H1 (cell line): ENCODE results near the gene HACD3. TPM values are rescaled to one million over a fixed set of nuclear protein-coding genes. Genes with fewer than 3 reads are reported as not detected.

Experiments used
- CTCF ChIA-PET: fragments of 300-600 bp; sonication (Branson Sonifier 250); formaldehyde crosslinking; loops from one replicate; lab custom pipeline; 2021; ENCODE audit not compliant: partially characterized antibody; lab: Charles Lee
- POLR2A ChIA-PET: fragments of 300-600 bp; sonication (Branson Sonifier 250); formaldehyde crosslinking; loops from one replicate; lab custom pipeline; 2021; ENCODE audit warnings: inconsistent platforms; ENCODE audit not compliant: partially characterized antibody; lab: Charles Lee
- DNase-seq, 2 experiments: peaks; one replicate each; pipeline versions ENCODE4 v3.0.0 to v3.0.0-alpha.2; 2010 to 2022; ENCODE audit warnings: low spot score in 2 of 2, low read depth in 1 of 2, mixed read lengths in 1 of 2
- FAIRE-seq: peaks from 2 replicates; lab custom pipeline; 2011; peaks lifted over from hg19 to GRCh38; lab: Jason Lieb, UNC
- H2AFZ ChIP-seq: 2 replicates; pipeline ENCODE4 v1.8.1; 2012; ENCODE audit warnings: low read length, inconsistent platforms
- H2AK5ac ChIP-seq: 2 replicates; pipeline ENCODE4 v1.6.1; 2013; ENCODE audit warnings: low read depth, low read length
- H2BK120ac ChIP-seq: replicated peaks from 2 replicates; pipeline ENCODE3; 2013; ENCODE audit warnings: low read depth, low read length, inconsistent platforms
- H2BK12ac ChIP-seq: 2 replicates; pipeline ENCODE4 v1.6.1; 2013; ENCODE audit warnings: low read depth, low read length
- H2BK15ac ChIP-seq: 2 replicates; pipeline ENCODE4 v1.6.1; 2013; ENCODE audit warnings: low read length
- H2BK20ac ChIP-seq: 2 replicates; pipeline ENCODE4 v1.6.1; 2013; ENCODE audit warnings: low read length
- H2BK5ac ChIP-seq: 2 replicates; pipeline ENCODE4 v1.6.1; 2013; ENCODE audit warnings: low read depth, low read length
- H3K14ac ChIP-seq: 2 replicates; pipeline ENCODE4 v1.6.1; 2013; ENCODE audit warnings: inconsistent platforms; ENCODE audit not compliant: insufficient read length
- H3K18ac ChIP-seq: 2 replicates; pipeline ENCODE4 v1.6.1; 2013; ENCODE audit warnings: low read length; ENCODE audit errors: extremely low read depth
- H3K23ac ChIP-seq: 2 replicates; pipeline ENCODE4 v1.6.1; 2013; ENCODE audit warnings: inconsistent platforms; ENCODE audit not compliant: insufficient read length
- H3K23me2 ChIP-seq: 2 replicates; pipeline ENCODE4 v1.6.1; 2013; ENCODE audit warnings: low read depth, low read length
- H3K27ac ChIP-seq: 2 replicates; pipeline ENCODE4 v1.6.1; 2011; ENCODE audit warnings: low read depth, low read length, inconsistent platforms
- H3K27me3 ChIP-seq, 4 experiments: replicated peaks in 1 of 4; 1 replicate in 1 of 4; 2 replicates in 3 of 4; pipeline versions ENCODE4 v1.6.1 to v1.8.1; 2011 to 2013; ENCODE audit warnings: low read length in 3 of 4, mild to moderate bottlenecking in 3 of 4, inconsistent platforms in 2 of 4, mixed read lengths in 2 of 4, moderate library complexity in 1 of 4; ENCODE audit not compliant: control insufficient read depth in 3 of 4, insufficient read depth in 3 of 4; ENCODE audit errors: extremely low read depth in 1 of 4
- H3K36me3 ChIP-seq, 4 experiments: 2 replicates each; pipeline versions ENCODE4 v1.6.1 to v1.8.1; 2011 to 2013; ENCODE audit warnings: mild to moderate bottlenecking in 4 of 4, low read length in 3 of 4, moderate library complexity in 2 of 4, control low read depth in 1 of 4, inconsistent platforms in 1 of 4; ENCODE audit not compliant: insufficient read depth in 4 of 4, control insufficient read depth in 2 of 4
- H3K4ac ChIP-seq: replicated peaks from 2 replicates; pipeline ENCODE3; 2013; ENCODE audit warnings: low read length, low read depth, mixed read lengths, inconsistent platforms; ENCODE audit not compliant: insufficient read length
- H3K4me1 ChIP-seq, 4 experiments: replicated peaks in 1 of 4; 1 replicate in 1 of 4; 2 replicates in 3 of 4; pipeline versions ENCODE4 v1.6.1 to v1.8.1; 2011 to 2013; ENCODE audit warnings: low read length in 3 of 4, inconsistent platforms in 2 of 4, mixed read lengths in 1 of 4; ENCODE audit not compliant: insufficient read depth in 4 of 4, control insufficient read depth in 3 of 4
- H3K4me2 ChIP-seq, 2 experiments: 2 replicates each; pipeline versions ENCODE4 v1.6.1 to v1.8.1; 2011 to 2013; ENCODE audit warnings: low read depth in 2 of 2, low read length in 2 of 2, control low read depth in 1 of 2, inconsistent platforms in 1 of 2, mild to moderate bottlenecking in 1 of 2; ENCODE audit not compliant: insufficient read depth in 1 of 2
- H3K4me3 ChIP-seq, 4 experiments: fragments of 200-600, 300-600 bp in 1 of 4; sonication (generic), shearing (Covaris generic), sonication (Bioruptor Twin) in 1 of 4; 2 replicates each; pipeline versions ENCODE4 v1.5.1 to v1.8.1; 2011 to 2016; ENCODE audit warnings: low read length in 4 of 4, low read depth in 3 of 4, control low read depth in 2 of 4, inconsistent platforms in 2 of 4, mild to moderate bottlenecking in 2 of 4, mixed read lengths in 1 of 4, moderate library complexity in 1 of 4; ENCODE audit not compliant: insufficient read depth in 2 of 4; ENCODE audit errors: extremely low read depth in 1 of 4
- H3K56ac ChIP-seq: replicated peaks from 2 replicates; pipeline ENCODE3; 2013; ENCODE audit warnings: low read depth, mild to moderate bottlenecking, mixed read lengths, low read length, inconsistent platforms; ENCODE audit not compliant: insufficient read length
- H3K79me1 ChIP-seq: 2 replicates; pipeline ENCODE4 v1.6.1; 2013; ENCODE audit warnings: low read depth, low read length, control low read depth
- H3K79me2 ChIP-seq, 2 experiments: 2 replicates each; pipeline versions ENCODE4 v1.6.1 to v1.8.1; 2012 to 2013; ENCODE audit warnings: low read length in 2 of 2, mild to moderate bottlenecking in 2 of 2, inconsistent platforms in 1 of 2; ENCODE audit not compliant: insufficient read depth in 2 of 2, control insufficient read depth in 1 of 2
- H3K9ac ChIP-seq, 4 experiments: replicated peaks in 1 of 4; 1 replicate in 1 of 4; 2 replicates in 3 of 4; pipeline versions ENCODE4 v1.6.1 to v1.8.1; 2011 to 2013; ENCODE audit warnings: low read depth in 3 of 4, low read length in 3 of 4, control low read depth in 2 of 4, mild to moderate bottlenecking in 2 of 4, moderate library complexity in 2 of 4, inconsistent platforms in 1 of 4; ENCODE audit errors: extremely low read depth in 1 of 4
- H3K9me3 ChIP-seq, 2 experiments: 2 replicates each; pipeline versions ENCODE4 v1.6.1 to v1.8.1; 2012 to 2013; ENCODE audit warnings: mild to moderate bottlenecking in 2 of 2, moderate library complexity in 2 of 2, control low read depth in 1 of 2, inconsistent platforms in 1 of 2, low read depth in 1 of 2, low read length in 1 of 2, mixed read lengths in 1 of 2; ENCODE audit not compliant: insufficient read depth in 2 of 2
- H4K20me1 ChIP-seq, 2 experiments: replicated peaks in 1 of 2; 2 replicates each; pipeline versions ENCODE3 to v1.8.1; 2011 to 2013; ENCODE audit warnings: inconsistent platforms in 2 of 2, low read length in 2 of 2, mild to moderate bottlenecking in 1 of 2; ENCODE audit not compliant: insufficient read depth in 2 of 2, control insufficient read depth in 1 of 2
- H4K5ac ChIP-seq: 2 replicates; pipeline ENCODE4 v1.6.1; 2013; ENCODE audit warnings: low read length, low read depth, mixed read lengths, inconsistent platforms; ENCODE audit not compliant: insufficient read length
- H4K8ac ChIP-seq: 2 replicates; pipeline ENCODE4 v1.8.0; 2013; ENCODE audit warnings: mild to moderate bottlenecking, moderate library complexity, low read length, inconsistent platforms; ENCODE audit not compliant: insufficient read depth; ENCODE audit errors: extremely low read depth
- H4K91ac ChIP-seq: replicated peaks from 2 replicates; pipeline ENCODE3; 2013; ENCODE audit warnings: low read length, mixed read lengths, inconsistent platforms; ENCODE audit not compliant: insufficient read length
- CEBPB ChIP-seq: IDR thresholded peaks from 2 replicates; pipeline ENCODE4 v1.6.1; 2012; ENCODE audit warnings: low read depth, low read length
- CTBP2 ChIP-seq: IDR thresholded peaks from 2 replicates; pipeline ENCODE4 v1.7.0; 2011; ENCODE audit warnings: borderline replicate concordance, mild to moderate bottlenecking, moderate library complexity, mixed read lengths, low read length; ENCODE audit not compliant: insufficient read depth, insufficient read length
- GTF2F1 ChIP-seq: IDR thresholded peaks from 2 replicates; pipeline ENCODE4 v1.6.1; 2012; ENCODE audit warnings: low read depth, low read length, improper control_type of control experiment, borderline replicate concordance
- HDAC2 ChIP-seq, 2 experiments: fragments of 300-600 bp in 1 of 2; sonication (generic) in 1 of 2; IDR thresholded peaks; 2 replicates each; pipeline ENCODE4 v1.6.1; 2011 to 2012; ENCODE audit warnings: low read depth in 2 of 2, low read length in 2 of 2, mild to moderate bottlenecking in 2 of 2, moderate library complexity in 2 of 2, borderline replicate concordance in 1 of 2, inconsistent platforms in 1 of 2
- HDAC6 ChIP-seq: IDR thresholded peaks from one replicate; pipeline ENCODE4 v1.7.1; 2012; ENCODE audit warnings: low read depth, mild to moderate bottlenecking, inconsistent platforms, low read length, moderate library complexity
- POLR2AphosphoS5 ChIP-seq: IDR thresholded peaks from 2 replicates; pipeline ENCODE4 v1.6.1; 2011; ENCODE audit warnings: low read depth, low read length
- RAD21 ChIP-seq, 2 experiments: IDR thresholded peaks in 1 of 2; conservative IDR thresholded peaks in 1 of 2; 2 replicates each; pipeline ENCODE4 v1.6.1; 2011; ENCODE audit warnings: low read depth in 2 of 2, low read length in 2 of 2, improper control_type of control experiment in 1 of 2, inconsistent platforms in 1 of 2, mild to moderate bottlenecking in 1 of 2, moderate library complexity in 1 of 2
- RNF2 ChIP-seq: fragments of 200-900, 300-1000 bp; sonication (generic); IDR thresholded peaks from 2 replicates; pipeline ENCODE4 v1.7.1; 2016; ENCODE audit warnings: borderline replicate concordance, low read depth, mild to moderate bottlenecking, antibody characterized with exemption, low read length; ENCODE audit not compliant: poor library complexity, severe bottlenecking; ENCODE audit errors: missing control alignments
- SP2 ChIP-seq: IDR thresholded peaks from 2 replicates; pipeline ENCODE4 v1.6.1; 2012; ENCODE audit warnings: mild to moderate bottlenecking, low read length, inconsistent platforms
- SRF ChIP-seq: IDR thresholded peaks from 2 replicates; pipeline ENCODE4 v1.6.1; 2011; ENCODE audit warnings: mild to moderate bottlenecking, low read depth, low read length, moderate library complexity
- TAF1 ChIP-seq: IDR thresholded peaks from 2 replicates; pipeline ENCODE4 v1.6.1; 2011; ENCODE audit warnings: mild to moderate bottlenecking, low read depth, low read length
- TCF12 ChIP-seq: IDR thresholded peaks from 2 replicates; pipeline ENCODE4 v1.6.1; 2011; ENCODE audit warnings: low read depth, mild to moderate bottlenecking, low read length
- WGBS, 2 experiments: shearing (Covaris generic) in 1 of 2; methylation state at CpG; one replicate each; pipeline versions ENCODE4 v1.1.6 to v1.1.7; 2013 to 2015; ENCODE audit warnings: low lambda C conversion rate in 2 of 2, mixed read lengths in 2 of 2, inconsistent platforms in 1 of 2, low coverage in 1 of 2, missing lambda C conversion rate in 1 of 2; ENCODE audit not compliant: insufficient replicate concordance in 2 of 2, insufficient coverage in 1 of 2, insufficient read length in 1 of 2; ENCODE audit errors: extremely low coverage in 1 of 2, missing lambda C conversion rate in 1 of 2; 5-methylcytosine and 5-hydroxymethylcytosine counted together
- polyA plus RNA-seq, 7 experiments: library from polyadenylated mRNA; depleted of rRNA in 3 of 7; stranded (reverse) in 5 of 7; unstranded in 2 of 7; fragments of >200 nt in 5 of 7; fragments of 200-250 nt in 2 of 7; gene quantifications; 1 replicate in 5 of 7; 2 replicates in 1 of 7; 4 replicates in 1 of 7; pipeline versions ENCODE4 v1.2.1 to v1.2.3, GENCODE V29; 2011 to 2013; ENCODE audit warnings: missing spikeins in 2 of 7, mixed read lengths in 2 of 7
- total RNA-seq: library from RNA; stranded (reverse); fragmentation: NEBNext Ultra II Directional; extraction: Animal tissue kit (Norgen Biotek cat#: 25700); gene quantifications from 2 replicates; pipeline ENCODE4 v1.2.1, GENCODE V29; 2021

Gene HACD3
- total and polyA plus RNA-seq, 2 of the 8 experiments (the other 6 are each of a cell fraction or from before 2014, with no cell fraction given): 78.8 to 120 TPM

DNA sequence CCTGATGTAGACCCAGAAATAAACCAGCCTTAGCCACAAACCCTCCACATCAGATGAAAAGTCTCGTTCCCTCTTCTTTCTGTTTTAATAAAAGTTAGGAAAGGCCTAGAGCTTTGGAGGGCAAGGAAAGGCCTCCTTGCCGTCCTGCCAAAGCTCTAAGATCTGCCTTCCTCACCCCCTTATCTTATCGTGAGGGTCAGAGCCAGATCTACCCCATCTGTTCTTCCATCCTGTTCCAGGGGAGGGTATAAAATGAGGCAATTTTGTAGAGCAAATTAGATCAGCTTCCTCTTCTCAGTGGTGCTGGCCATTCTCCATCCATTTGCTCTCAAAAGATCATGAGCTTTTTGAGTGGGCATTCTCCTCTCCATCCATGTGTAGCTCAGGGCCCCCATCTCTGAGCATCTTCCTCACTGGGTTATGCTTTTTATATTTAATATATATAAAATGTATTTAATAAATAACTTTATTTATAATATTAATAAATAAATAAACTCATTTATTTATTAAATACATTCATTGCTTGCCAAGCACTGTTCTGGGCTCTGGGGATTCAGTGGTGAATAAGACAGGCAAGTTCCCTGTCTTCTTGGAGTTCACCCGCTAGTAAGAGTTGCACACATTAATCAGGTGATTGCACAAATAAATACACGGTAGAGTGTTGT is 89.5 kb downstream of the HACD3 start:
- Histone ChIP-seq H3K18ac (no peak overlapping the region), H3K9me3 (no peaks in the 10 kb centered on the region), H3K4me1 (peaks cover 0 to 4% (median 2%) of the 10 kb centered on the region in 4 experiments; a peak in 3 of 7 replicates), H2BK12ac (peak overlapping the region; percentile 81; the same call in 1 of the 2 replicates), H3K9ac (no peak overlapping the region), H3K56ac (no peak overlapping the region), H4K8ac (no peak overlapping the region), H3K27ac (no peak overlapping the region), H3K36me3 (no peaks in the 10 kb centered on the region), H2BK20ac (no peak overlapping the region), H2AK5ac (no peak overlapping the region), H4K91ac (no peak overlapping the region), H3K23me2 (no peaks in the 10 kb centered on the region), H3K23ac (no peak overlapping the region), H3K79me1 (no peaks in the 10 kb centered on the region), H3K4ac (no peak overlapping the region), H3K14ac (no peak overlapping the region), H4K5ac (no peak overlapping the region), H3K4me2 (no peak overlapping the region), H3K27me3 (no peaks in the 10 kb centered on the region), H2BK5ac (no peak overlapping the region), H4K20me1 (no peaks in the 10 kb centered on the region), H2BK15ac (no peak overlapping the region), H2AFZ (no peak overlapping the region), H3K79me2 (no peaks in the 10 kb centered on the region), H3K4me3 (no peak overlapping the region), H2BK120ac (no peak overlapping the region)
- DNase-seq (no peak), FAIRE-seq (no peak)
- CTCF ChIA-PET: interaction anchor here (0.7 to 1.3 kb wide), 4 partner anchors 8 to 17 kb away, joined by 3 to 4 read pairs (median 3); partner anchors contain the start of gene INTS14
- WGBS, 2 experiments: 82% methylated on average over 5 of the region's 5 CpGs; no CpG with 5 or more reads in 1 of the 2 experiments
- POLR2A ChIA-PET: interaction anchor here (1.6 kb wide), 1 partner anchor 9 kb away, joined by 9 read pairs; the partner anchor contains the start of gene INTS14
- TF ChIP-seq HDAC6 (no peak), RAD21 (IDR thresholded peaks at IDR 0.05 in 1 of 2, conservative IDR thresholded peaks at IDR 0.05 in 1 of 2; ENCODE audit: low read depth in 2 of 2, low read length in 2 of 2) (no peak), GTF2F1 (no peak), TCF12 (no peak), CTBP2 (no peak), SRF (no peak), SP2 (no peak), CEBPB (no peak), TAF1 (no peak), POLR2AphosphoS5 (no peak), RNF2 (no peak), HDAC2 (IDR thresholded peaks at IDR 0.05; ENCODE audit: borderline replicate concordance in 1 of 2, low read depth in 2 of 2, low read length in 2 of 2) (no peak)
